HG02870 (cell line): ENCODE measurements around the gene ACSM3.
A peak's percentile ranks its signal among the peaks of the same experiment; 100 is the strongest.
"Not testable (repeated sequence)": the region's sequence is repeated elsewhere in the genome, so short reads cannot be mapped to it uniquely, and the experiment has no call there.

ENCODE experiments used
- ATAC-seq: cut with Tn5 transposase; IDR thresholded peaks from one replicate; pipeline ENCODE4 v1.9.1; 2021; ENCODE audit warnings: mild to moderate bottlenecking, moderate library complexity; ENCODE audit not compliant: unreplicated experiment

The ACSM3 gene

DNA sequence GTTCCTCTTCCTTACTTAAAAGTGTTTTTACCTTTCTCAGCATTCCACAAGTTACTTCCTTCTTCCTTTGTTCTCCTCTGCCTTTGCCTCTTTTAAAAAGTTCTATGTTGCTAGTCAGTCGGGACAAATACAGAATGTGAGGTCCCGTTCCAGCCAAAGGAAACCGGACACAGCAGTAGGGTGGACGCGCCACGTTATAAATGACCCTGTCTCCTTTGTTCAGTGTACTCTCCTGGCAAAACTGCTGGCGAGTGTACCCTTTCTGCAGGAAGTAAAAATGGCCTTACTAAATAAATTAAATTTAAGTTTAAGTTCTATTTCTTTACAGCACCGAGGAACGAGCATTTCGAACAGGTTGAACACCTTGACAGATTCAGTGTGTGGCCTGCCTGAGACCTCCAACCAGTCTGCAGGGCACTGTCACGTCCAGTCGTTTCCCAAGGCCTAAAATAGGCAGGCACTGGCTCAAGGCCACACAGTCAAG lies 41.9 kb downstream of the ACSM3 start:
- ATAC-seq = not testable (repeated sequence)

DNA sequence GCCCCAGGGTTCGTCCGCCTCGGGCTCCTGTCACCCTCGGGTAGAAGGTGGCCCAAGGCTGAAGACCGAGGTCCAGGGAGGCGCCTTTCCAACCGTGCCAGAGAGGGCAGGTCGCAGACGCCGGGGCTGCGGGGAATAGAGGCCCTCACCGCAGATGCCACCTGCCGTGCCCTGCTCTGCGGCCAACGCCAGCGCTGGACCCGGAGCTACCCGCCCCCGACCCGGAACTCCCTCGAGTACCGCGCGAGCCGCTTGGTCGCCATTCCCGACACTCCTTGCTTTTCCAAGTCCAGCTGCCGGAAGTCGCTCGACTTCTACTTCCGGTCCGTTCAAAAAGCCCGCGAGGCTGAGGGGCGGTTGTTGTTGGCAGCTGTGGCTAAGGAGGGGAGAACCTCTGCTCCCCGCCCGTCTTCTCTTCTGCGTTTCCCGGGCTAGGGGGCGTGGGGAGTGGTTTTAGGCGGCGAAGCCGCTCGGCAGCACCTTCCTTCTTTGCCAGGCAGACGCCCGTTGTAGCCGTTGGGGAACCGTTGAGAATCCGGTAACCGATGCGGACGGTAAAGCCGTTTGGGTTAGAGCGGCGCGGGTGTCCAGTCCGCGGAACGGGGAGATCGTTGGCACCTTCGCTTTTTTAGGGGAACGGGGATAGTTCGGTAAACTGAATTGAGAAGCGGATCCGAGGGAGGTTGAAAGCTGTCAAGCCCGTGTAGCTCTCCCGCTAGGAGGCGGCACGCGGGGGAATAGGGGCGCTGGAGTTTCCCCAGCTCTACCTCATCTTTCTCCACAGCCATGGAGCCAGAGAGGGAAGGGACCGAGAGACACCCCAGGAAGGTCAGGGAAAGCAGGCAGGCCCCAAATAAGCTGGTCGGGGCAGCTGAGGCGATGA lies 42.6 kb downstream of the ACSM3 start, which contains the start of the genes ERI2 and REXO5:
Gene ERI2 (minus strand): TSS at position 305 of the 883 bp plus-strand sequence. CDS start 42 bp downstream, at position 263.
Gene REXO5 (plus strand): TSS at position 360 of the 883 bp plus-strand sequence. CDS start 427 bp downstream, at position 787.
- peak; percentile 84 for ATAC-seq

DNA sequence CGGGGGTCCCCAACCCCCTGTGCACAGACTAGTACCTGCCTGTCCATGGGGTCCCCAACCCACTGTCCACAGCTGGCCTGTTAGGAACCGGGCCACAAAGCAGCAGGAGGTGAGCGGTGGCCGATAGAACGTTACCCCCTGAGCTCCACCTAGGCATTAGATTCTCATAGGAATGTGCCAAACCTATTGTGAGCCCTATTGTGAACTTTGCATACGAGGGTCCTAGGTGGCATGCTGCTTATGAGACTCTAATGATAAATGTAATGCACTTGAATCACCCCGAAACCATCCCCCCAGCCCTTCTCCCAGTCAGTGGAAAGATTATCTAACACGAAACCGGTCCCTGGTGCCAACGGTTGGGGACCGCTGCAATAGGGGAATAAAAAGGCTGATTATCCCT lies 44.0 kb downstream of the ACSM3 start:
- ATAC-seq = no peak

DNA sequence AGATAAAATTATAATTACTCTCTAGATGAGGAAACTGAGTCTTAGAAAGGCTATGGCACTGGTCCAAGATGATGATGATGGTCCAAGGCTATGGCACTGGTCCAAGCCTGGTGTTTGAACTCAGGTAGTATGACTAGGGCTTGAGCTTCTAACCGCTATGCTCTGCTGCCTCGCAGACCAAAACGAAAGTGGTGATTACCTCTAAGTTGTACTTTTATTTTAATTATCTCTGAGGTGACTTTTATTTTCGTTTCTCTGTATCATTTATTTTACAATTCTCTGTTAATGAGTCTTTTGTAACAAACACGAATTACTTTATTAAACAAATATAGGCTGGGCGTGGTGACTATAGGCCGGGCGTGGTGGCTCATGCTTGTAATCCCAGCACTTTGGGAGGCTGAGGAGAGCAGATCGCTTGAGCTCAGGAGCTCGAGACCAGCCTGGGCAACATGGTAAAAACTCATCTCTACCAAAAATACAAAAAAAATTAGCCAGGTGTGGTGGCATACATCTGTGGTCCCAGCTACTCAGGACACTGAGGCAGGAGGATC lies 48.1 kb downstream of the ACSM3 start:
- no peak for ATAC-seq

DNA sequence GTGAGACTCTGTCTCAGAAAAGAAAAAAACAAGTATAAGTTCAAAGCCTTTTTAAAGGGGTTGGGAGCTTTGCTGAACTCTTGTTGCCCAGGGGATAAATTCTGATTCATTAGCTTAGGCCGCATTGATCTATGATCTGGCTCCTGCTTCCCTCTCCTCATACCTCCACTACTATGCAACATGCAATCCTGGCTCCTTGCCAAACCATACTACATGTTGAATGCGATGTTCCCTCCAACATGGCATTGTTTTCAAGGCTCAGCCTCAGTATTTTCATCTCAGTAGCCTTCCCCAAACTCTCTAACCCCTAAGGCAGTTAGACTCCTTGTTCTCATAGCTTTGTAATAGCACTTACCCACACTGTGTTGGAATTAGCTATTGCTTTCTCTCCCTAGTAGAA lies 48.7 kb downstream of the ACSM3 start:
- no peak for ATAC-seq

DNA sequence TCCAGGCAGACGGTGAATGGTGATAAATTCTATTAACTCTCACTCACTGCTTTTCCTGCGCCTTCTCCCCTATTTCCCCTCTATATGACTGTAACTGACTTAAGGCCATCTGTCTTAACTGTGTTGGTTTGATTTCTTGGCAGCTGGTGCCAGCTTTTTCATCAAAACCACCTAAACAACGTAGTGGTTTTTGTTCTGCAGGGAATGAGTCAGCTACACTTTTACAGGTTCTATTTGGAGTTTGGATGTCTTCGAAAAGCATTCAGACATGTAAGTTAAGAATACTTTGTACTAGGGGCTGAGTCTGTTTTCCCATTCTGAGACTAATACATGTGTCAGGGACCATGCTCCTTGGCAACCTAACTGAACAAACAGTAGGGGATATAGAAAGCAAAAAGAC lies 51.0 kb downstream of the ACSM3 start:
- no peak for ATAC-seq

DNA sequence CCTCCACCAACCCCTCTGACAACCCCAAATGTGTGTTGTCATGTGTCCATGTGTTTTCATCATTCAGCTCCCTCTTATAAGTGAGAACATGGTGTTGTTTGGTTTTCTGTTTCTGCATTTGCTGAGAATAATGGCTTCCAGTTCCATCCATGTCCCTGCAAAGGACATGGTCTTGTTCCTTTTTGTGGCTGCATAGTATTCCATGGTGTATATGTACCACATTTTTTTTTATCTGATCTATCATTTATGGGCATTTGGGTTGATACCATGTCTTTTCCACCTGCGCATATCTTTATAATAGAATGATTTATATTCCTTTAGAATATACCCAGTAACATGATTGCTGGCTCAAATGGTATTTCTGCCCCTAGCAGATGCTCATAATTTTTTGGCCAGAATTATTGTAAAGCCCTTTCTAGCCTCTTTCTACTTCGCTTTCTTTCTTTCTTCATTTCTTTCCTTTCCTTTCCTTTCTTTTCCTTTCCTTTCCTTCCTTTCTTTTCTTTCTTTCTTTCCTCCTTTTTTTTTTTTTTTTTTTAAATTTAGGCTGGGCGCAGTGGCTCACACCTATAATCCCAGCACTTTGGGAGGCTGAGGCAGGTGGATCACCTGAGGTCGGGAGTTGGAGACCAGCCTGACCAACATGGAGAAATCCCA lies 55.2 kb downstream of the ACSM3 start:
- no peak for ATAC-seq

DNA sequence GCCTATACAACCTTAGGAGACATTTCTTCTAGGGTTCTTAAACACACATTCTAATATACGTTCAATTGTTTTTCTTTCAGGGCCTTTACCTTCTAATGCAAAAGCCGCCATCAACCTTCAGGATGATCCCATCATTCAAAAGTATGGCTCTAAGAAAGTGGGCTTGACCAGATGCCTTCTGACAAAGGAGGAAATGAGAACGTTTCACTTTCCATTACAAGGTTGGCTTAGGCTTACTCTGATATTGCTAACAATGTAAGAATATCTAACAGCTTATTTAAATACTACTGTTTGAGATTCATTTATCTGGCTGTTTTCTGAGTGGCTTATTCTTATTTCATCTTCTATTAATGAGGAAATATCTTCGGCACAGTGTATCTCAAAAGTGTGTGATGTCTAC lies 57.9 kb downstream of the ACSM3 start:
- ATAC-seq = no peak

DNA sequence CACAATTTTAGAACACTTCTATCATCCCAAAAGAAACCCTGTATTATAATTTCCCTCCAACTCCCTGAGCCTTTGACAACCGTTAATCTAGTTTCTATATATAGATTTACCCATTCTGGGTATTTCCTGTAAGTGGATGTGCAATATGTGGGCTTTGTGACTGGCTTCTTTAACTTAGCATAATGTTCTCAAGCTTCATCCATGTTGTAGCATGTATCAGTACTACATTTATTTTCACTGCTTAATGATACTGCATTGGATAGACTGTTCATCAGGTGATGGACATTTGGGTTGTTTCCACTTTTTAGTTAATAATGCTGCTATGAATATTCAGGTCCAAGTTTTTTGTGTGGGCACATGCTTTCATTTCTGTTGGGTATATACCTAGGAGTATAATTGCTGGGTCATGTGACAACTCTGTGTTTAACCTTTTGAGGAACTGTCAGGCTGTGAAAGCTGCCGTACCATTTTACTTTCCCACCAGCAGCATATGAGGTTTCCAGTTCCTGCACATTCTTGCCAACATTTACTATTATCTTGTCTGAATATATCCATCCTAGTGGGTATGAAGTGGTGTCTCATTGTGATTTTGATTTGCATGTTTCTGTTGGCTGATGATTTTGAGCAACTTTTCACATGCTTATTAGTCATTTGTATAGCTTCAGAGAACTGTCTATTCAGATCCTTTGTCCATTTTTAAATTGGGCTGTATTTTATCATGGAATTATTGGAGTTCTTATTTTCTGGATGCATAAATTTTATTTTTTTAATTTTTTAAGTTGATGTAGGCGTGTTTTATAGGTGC lies 58.9 kb downstream of the ACSM3 start:
- ATAC-seq = no peak

DNA sequence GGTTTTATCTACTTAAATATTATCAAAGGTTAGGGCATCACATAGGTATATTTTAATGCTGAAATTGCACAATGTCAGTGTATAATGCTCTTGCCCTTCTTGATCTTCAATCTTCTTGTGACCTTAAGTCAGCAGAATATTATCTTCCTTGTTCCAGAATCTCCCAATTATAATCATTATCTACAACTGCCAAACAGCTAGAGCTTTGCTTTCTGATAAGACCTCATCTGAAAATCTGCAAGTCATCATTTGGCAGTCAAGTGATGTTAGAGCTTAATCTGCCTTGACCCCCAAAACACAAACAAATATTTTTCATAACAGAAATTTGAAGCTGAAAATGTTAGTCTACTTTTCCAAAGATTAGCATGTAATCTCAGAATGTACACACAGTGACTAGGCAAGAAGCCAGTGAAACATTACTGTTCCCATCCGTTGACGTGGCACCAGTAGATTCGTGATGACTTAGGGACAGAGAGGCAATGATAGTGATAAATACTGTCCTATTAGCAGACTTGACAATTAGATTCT lies 62.3 kb downstream of the ACSM3 start:
- ATAC-seq = no peak

DNA sequence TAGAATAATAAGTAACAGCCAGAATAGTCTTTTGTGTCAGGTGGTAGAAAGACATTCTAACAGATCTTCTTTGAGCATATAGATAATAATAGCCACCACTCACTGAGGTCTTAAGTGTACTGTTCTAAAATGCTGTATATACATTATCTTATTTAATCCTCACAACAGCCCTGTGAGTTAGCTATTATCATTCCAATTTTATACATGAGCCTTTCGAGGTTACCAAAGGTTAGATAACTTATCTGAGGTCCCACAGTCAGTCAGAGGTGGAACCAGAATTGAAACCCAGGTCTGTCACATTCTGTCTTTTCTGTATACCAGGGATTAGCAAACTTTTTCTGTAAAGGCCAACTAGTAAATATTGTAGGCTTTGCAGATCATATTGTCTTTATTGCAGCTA lies 65.7 kb downstream of the ACSM3 start:
- ATAC-seq = no peak

DNA sequence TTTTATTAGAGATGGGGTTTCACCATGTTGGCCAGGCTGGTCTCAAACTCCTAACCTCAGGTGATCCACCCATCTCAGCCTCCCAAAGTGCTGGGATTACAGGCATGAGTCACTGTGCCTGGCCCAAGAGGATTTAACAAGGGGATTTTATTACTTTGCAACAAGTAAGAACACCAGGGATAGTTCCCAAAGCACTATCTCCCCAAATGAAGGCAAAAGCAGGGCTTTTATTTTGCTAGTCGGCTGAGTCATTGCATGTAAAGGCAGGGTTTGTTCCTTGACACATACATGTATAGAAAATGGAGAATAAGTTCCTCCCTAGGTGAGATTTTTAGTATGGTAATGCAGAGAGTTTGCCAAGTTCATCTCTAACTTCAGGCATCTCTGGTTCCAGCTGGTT lies 66.6 kb downstream of the ACSM3 start:
- ATAC-seq = no peak

DNA sequence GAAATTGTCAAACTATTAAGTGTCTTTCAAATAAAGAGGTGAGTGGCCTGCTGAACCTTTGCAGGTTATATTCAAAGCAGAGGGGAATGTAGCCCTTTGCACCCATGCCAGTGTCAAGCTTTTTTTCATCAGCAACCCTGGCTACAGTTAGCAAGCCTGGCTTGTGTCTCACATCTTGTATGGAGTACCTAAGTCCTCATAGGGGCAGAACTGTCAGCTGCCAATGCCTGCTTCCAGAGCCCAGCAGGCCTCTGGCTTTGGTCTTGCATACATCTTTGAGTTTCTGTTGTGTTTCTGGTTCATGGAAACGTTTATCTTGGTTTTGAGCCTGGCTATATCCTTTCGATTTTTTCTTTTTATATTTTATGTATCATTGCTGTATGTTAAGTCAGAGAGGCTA lies 69.3 kb downstream of the ACSM3 start:
- ATAC-seq = no peak

DNA sequence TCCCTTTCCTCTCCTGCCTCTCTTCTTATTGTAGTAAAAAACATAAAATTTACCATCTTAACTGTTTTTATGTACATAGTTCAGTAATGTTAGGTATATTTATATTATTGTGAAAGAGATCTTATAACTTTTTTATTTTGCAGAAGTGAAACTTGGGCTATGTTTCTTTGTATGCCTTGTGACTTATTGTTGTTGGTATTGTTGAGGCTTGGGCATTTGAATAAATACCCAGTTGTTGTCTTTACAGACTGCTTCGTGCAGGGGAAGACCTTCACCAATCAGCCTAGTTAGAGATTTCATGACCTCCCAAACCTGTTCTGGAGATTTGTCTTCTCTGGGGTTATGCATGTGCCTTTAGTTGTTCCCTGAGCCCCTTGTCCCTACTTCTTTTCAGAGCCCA lies 74.4 kb downstream of the ACSM3 start:
- ATAC-seq = no peak

DNA sequence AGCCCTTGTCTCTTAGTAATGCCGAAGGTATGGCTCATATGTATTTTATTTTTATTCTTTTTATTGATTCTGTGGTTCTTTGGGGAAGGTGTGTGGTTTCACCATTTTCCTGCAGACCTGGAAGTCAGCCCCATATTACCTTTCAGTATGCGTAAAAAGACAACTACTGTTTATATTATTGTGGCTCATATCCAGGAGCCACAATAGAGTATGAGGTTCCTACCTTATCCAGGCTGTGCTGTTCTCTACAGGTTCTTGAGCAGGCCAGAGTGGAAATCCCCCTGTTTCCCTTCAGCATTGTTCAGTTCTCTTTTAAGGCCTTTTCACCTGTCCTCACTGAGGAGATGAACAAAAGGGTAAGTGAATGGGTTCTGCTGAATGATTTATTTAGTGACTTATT lies 75.7 kb downstream of the ACSM3 start:
- ATAC-seq = no peak

DNA sequence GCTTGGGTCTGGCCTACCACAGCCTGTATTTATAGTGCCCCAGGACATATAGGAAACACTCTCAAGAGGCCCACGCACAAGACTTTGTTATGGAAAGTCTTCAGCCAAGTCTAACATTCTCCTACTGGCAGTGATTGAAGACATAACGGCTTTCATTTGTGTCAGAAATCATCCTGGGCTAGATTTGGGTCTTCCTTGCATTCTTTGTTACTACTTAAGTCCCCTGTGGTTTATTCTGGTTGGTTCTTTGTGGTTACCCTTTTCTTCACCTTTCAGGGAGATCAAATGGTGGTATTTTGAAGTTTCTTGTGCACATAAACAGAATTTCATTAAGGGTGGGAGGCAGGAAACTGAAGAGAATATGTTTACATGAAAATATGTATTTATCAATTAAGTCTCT lies 80.2 kb downstream of the ACSM3 start:
- ATAC-seq = no peak

DNA sequence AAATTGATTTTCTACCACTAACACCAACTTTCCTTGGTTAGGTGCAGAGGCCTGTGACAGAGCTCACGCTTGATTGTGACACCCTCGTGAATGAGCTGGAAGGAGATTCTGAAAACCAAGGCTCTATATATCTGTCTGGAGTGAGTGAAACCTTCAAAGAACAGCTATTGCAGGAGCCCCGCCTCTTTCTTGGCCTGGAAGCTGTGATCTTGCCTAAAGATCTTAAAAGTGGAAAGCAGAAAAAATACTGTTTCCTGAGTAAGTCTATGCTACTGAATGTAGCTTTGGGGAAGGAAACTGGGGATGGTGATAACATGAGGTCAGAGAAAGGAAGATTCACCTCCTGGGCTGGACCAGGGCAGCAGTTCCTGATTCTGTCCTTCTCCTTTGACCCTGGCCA lies 80.8 kb downstream of the ACSM3 start:
- no peak for ATAC-seq

DNA sequence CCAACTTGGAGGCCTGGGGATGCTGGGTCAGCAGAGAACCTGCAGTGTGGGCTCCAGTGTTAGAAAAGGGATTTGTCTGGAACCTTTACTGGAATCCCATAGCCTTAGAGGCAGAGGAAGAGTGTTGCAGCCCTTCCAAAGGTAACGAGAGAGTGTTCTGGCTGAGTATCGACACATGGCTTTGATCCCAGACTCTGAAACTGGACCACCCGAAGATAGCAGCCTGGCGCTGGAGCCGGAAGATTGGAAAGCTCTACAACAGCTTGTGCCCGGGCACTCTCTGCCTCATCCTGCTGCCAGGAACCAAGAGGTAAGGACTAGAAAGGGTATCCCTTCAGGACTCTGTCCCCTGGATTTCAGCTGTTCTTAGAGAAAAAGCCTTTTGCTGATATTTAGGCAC lies 82.2 kb downstream of the ACSM3 start:
- ATAC-seq = no peak

DNA sequence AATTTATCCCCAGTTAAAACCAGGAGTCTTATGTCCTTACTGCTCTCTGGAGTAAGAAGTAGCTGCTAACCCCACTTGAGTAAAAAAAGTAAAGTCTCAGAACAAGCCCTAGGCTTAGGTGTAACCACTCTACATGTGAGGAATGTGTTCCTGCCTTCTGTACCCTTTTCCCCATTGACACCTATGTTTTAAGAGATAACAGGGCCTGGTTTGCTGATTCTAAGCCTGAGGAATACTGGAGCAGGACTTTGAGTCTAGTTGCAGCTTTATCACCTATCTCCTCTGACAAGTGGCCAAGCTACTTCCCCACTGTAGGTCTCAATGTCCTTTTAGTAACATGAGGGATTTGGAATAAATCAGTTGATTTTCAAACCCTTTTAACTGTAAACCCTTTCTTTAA lies 82.7 kb downstream of the ACSM3 start:
- no peak for ATAC-seq
